Amygdala (tissue), 56 donors: ENCODE data around the gene ANAPC2.
"Not testable (repeated sequence)": the region's sequence is repeated elsewhere in the genome, so short reads cannot be mapped to it uniquely, and the experiment has no call there.

Experiments used
- DNase-seq, 56 donors: peaks; one replicate each; lab custom pipeline; 2025; lab: John Stamatoyannopoulos, UW

Gene ANAPC2

DNA sequence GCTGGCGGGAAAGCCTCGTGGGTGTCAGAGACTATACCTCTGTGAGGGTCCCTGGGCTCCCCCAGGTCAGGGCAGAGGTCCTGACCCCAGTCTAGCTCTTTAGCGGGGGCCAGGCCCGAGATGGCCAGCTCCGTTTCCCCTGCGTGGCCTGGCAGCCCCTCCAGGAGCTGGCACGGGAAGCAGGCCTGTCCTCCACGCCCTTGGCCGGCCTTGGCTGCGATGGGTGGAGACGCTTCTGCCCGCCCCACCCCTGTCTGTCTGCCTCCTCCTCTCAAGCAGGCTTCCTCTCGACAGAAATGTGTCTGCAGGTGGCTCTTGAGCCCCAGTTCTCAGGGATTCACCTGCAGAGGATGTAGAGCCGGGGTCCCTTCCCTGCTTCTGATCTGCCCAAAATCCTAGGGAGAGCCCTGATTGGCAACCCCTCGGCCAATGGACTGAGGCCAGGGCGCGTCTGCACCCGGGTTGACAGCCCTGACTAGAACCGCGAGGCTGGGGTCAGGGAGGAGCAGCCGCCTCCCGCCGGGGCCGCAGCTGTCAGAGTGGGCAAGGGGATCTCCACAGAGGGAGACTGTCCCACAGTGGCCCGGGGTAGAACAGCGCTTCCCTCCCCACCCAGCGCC is 52.0 kb downstream of the ANAPC2 start:
- DNase-seq: no peak

DNA sequence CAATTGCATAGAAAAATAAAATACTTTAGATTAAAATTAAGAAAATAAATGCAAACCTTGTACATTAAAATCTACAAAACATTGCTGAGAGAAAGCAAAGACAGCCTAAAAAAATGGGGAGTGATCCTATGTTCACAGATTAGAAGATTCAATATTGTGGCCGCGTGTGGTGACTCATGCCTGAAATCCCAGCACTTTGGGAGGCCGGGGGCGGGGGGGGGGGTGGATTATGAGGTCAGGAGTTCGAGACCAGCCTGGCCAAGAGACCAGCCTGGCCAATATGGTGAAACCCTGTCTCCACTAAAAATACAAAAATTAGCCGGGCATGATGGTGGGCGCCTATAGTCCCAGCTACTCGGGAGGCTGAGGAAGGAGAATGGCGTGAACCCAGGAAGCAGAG is 53.2 kb downstream of the ANAPC2 start:
- DNase-seq: not testable (repeated sequence)

GRCh38 chr9:137134191-137134590 is 54.2 kb downstream of the ANAPC2 start:
- DNase-seq: no peak

- DNase-seq: no peak
Observed at GRCh38 chr9:137130176-137130755, 58.1 kb downstream of the ANAPC2 start.

GRCh38 chr9:137129456-137130175 is 58.7 kb downstream of the ANAPC2 start:
- peak in 55 of 56 donors; percentile 14 to 89 (median 72) for DNase-seq

DNA sequence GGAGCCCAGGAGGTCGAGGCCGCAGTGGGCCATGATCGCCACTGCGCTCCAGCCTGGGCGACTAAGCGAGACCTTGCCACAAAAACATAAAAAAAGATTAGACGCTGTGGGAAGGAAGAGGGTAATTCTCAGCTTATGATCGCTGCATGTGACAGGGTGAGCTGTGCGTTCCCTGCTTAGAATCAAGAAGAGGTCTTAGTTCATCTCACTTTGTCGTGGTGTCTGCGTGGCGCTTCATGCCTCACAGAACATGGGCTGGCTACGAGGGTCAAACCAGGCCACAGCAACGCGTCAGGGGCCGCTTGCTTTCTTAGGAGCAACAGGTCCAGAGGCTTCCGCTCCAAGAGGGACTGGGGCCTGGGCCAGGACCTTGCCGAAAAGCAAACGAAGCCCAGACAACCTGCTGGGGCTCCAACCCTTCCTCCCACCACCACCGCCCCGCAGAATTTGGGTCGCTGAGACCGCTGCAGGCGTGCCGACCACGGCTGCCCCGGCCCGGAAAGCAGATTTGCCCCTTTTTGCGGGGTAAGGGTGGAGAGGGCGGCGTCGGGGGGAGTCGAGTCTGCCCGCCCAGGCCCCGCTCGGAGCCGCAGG is 59.4 kb downstream of the ANAPC2 start:
- no peak for DNase-seq

GRCh38 chr9:137128158-137128861 is 60.0 kb downstream of the ANAPC2 start:
- DNase-seq: no peak

DNA sequence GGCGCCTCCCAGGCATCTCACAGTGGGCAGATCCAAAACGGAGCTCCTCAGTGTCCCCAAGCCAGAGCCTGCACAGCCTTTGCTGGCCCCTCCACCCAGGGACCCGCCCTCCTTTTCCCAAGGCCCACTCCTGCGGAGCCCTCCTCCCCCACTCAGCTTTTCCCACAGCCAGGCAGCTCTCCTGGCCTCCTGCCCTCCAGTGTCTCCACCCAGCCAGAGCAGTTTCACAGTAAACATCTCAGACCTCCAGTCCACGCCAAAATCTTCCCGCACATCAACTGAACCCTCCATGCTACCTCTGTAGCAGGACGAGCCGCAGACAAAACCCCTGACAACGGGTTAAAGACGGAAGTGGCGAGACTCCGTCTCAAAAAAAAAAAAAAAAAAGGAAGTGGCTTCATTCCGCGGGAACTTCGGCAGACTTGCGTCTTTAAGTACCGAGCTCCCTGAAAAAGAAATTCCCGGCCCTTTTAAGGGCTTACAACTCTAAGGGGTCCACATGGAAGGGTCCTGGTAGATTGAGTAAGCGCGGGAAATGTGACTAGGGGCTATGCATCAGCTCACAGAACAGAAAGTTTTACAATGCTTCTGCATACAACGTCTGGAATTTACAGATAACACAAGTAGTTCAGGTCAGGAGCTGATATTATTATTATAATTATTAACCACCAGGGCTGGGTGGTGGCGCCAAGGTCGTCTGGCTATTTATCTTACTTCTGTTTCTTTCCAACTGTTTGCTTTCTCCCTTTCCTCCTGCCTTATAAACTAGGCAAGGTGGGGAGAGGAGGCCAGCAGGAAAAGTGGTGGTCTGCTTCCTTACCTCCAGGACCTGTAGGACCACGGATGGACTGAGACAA is 60.8 kb downstream of the ANAPC2 start:
- no peak for DNase-seq

- no peak for DNase-seq
Observed at GRCh38 chr9:137126786-137127185, 61.6 kb downstream of the ANAPC2 start.
